Mesodermal cell (in vitro differentiated cells): ENCODE results near the gene ULK1.

Experiments
- H3K27ac ChIP-seq: 2 replicates; pipeline ENCODE4 v1.7.0; 2013; ENCODE audit warnings: mild to moderate bottlenecking, low read depth, low read length, moderate library complexity; ENCODE audit not compliant: severe bottlenecking
- H3K36me3 ChIP-seq: 2 replicates; pipeline ENCODE4 v1.7.1; 2013; ENCODE audit warnings: mild to moderate bottlenecking, low read length, moderate library complexity; ENCODE audit not compliant: control insufficient read depth, insufficient read depth
- H3K4me1 ChIP-seq: one replicate; pipeline ENCODE4 v1.7.1; 2013; ENCODE audit warnings: mild to moderate bottlenecking, low read length; ENCODE audit not compliant: insufficient read depth, control insufficient read depth, poor library complexity, severe bottlenecking
- H3K4me3 ChIP-seq: 2 replicates; pipeline ENCODE4 v1.7.0; 2013; ENCODE audit warnings: low read length, control low read depth, mild to moderate bottlenecking; ENCODE audit not compliant: insufficient read depth, poor library complexity, severe bottlenecking; ENCODE audit errors: extremely low read depth
- H3K9me3 ChIP-seq: 2 replicates; pipeline ENCODE4 v1.7.1; 2013; ENCODE audit warnings: mild to moderate bottlenecking, low read length, moderate library complexity; ENCODE audit not compliant: control insufficient read depth
- WGBS, 2 experiments: methylation state at CpG; one replicate each; pipeline ENCODE4 v1.1.5; 2013; ENCODE audit warnings: missing lambda C conversion rate in 2 of 2; ENCODE audit not compliant: insufficient coverage in 2 of 2; 5-methylcytosine and 5-hydroxymethylcytosine counted together

The ULK1 gene

GRCh38 chr12:131902332-131903241 lies 8.2 kb downstream of the ULK1 start:
- 96 to 99% methylated on average over 20 to 22 of the region's 25 CpGs for WGBS, 2 experiments
- Histone ChIP-seq H3K4me3 (no peak overlapping the region), H3K4me1 (peaks cover 4% of the 10 kb centered on the region), H3K27ac (no peak overlapping the region), H3K36me3 (peaks cover 33% of the 10 kb centered on the region), H3K9me3 (no peaks in the 10 kb centered on the region)

DNA sequence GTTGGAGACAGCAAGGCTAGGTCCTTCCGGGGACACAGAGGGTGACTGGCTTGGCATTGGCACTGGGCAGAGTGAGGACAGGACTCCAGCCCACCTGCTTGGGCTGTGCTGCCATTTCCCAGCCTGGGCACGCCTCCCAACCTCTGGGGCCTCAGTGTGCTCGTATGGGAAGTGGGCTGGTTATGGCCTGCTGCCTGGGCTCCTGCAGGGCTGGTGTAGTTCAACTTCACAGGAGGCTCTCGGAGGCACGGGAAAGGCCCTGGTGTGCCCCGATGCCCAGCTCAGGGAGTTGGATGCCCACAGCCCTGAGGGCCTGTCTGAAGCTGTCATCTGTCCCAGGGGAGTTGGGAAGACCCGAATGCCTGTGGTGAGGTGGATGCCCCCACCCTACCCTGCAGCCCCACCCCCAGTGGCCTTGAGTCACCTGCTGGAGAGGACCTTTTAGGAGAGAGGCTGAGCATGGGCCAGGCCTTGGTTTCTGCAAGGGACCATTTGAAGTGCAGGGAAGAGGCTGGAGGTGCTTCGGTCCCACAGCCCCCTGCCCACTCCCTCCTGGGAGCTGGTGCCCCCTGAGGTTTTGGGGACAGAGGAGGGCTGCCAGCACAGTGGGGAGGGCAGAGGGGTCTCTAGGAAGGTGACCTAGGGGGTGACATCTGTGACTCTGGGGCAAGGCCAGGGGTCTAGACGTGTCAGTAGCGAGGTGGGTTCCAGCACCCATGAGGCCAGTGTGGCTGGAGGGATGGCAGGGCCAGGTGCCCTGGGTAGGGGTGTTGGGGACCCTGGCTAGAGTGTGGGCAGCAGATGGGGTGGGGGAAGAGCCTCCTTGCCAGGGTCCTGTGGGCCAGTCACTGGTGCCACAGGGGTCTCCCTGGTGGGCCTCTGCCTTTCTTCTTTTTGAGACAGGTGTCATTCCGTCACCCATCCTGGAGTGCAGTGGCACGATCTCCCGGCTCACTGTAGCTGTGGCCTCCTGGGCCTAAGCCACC lies 9.1 kb downstream of the ULK1 start:
- 97 to 98% methylated on average over 10 to 11 of the region's 13 CpGs for WGBS, 2 experiments
- peaks cover 39% of the 10 kb centered on the region for H3K36me3 ChIP-seq
- no peaks in the 10 kb centered on the region for H3K9me3 ChIP-seq
- no peak overlapping the region for H3K27ac ChIP-seq
- peaks cover 4% of the 10 kb centered on the region for H3K4me1 ChIP-seq
- no peak overlapping the region for H3K4me3 ChIP-seq

DNA sequence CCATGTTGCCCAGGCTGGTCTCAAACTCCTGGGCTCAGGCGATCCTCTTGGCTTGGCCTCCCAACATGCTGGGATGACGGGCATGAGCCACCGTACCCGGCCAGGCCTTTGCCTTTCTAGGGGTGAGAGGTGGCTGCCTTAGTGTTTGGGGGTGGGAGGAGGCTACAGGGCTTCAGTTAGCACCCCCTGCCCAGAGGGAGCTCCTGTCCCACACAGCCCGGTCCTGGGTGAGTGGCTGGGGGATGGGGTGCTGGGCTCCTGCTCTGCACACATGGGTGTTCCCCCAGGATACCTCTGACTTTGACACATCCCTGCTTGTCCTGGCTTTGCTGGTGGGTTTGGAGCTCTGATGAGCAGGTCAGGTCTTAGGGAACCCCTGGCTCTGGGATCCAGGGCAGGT lies 9.9 kb downstream of the ULK1 start:
- H3K27ac ChIP-seq: no peak overlapping the region
- WGBS, 2 experiments: 86 to 95% methylated on average over 1 to 4 of the region's 5 CpGs
- peaks cover 4% of the 10 kb centered on the region for H3K4me1 ChIP-seq
- H3K36me3 ChIP-seq: peaks cover 38% of the 10 kb centered on the region
- H3K4me3 ChIP-seq: no peak overlapping the region
- no peaks in the 10 kb centered on the region for H3K9me3 ChIP-seq

DNA sequence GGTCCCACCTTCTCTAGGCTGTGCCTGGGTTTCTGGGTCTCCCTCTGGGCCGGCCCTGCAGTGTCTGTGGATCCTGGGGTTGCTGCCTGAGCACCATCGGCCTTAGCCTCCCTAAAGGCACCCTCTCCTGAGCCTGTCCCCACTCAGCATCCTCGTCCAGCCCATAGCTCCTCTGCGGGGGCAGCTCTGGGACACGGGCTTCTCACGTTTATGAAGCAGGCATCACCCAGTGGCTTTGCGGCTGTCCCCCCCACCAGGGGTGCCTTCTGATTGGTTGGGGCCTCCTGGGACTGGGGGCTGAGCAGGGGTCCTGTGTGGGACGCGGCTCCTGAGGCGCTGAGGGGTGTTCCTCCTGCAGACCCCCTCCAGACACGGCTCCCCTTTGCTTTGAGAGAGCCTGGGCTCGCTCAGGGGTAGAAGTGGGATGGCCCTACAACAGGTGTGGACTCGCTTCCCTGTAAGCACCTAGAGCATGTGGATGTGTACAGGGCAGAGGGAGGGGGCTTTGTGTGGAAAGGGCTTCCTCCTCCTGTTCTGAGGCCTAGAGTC lies 10.7 kb downstream of the ULK1 start:
- Histone ChIP-seq H3K4me3 (no peak overlapping the region), H3K27ac (no peak overlapping the region), H3K9me3 (no peaks in the 10 kb centered on the region), H3K36me3 (peaks cover 42% of the 10 kb centered on the region), H3K4me1 (peaks cover 4% of the 10 kb centered on the region)
- WGBS, 2 experiments: 90 to 99% methylated on average over 8 to 11 of the region's 13 CpGs

- Histone ChIP-seq H3K4me3 (no peak overlapping the region), H3K9me3 (no peaks in the 10 kb centered on the region), H3K27ac (no peak overlapping the region), H3K36me3 (peaks cover 42% of the 10 kb centered on the region), H3K4me1 (no peaks in the 10 kb centered on the region)
- WGBS, 2 experiments: 95 to 97% methylated on average over 12 to 15 of the region's 15 CpGs
Observed at GRCh38 chr12:131905630-131906091, 11.2 kb downstream of the ULK1 start.

- WGBS, 2 experiments: 95 to 98% methylated on average over 23 to 25 of the region's 31 CpGs
- no peaks in the 10 kb centered on the region for H3K9me3 ChIP-seq
- H3K4me1 ChIP-seq: peaks cover 10% of the 10 kb centered on the region
- peaks cover 56% of the 10 kb centered on the region for H3K36me3 ChIP-seq
- H3K4me3 ChIP-seq: no peak overlapping the region
- no peak overlapping the region for H3K27ac ChIP-seq
Observed at GRCh38 chr12:131907379-131908091, 13.1 kb downstream of the ULK1 start.

DNA sequence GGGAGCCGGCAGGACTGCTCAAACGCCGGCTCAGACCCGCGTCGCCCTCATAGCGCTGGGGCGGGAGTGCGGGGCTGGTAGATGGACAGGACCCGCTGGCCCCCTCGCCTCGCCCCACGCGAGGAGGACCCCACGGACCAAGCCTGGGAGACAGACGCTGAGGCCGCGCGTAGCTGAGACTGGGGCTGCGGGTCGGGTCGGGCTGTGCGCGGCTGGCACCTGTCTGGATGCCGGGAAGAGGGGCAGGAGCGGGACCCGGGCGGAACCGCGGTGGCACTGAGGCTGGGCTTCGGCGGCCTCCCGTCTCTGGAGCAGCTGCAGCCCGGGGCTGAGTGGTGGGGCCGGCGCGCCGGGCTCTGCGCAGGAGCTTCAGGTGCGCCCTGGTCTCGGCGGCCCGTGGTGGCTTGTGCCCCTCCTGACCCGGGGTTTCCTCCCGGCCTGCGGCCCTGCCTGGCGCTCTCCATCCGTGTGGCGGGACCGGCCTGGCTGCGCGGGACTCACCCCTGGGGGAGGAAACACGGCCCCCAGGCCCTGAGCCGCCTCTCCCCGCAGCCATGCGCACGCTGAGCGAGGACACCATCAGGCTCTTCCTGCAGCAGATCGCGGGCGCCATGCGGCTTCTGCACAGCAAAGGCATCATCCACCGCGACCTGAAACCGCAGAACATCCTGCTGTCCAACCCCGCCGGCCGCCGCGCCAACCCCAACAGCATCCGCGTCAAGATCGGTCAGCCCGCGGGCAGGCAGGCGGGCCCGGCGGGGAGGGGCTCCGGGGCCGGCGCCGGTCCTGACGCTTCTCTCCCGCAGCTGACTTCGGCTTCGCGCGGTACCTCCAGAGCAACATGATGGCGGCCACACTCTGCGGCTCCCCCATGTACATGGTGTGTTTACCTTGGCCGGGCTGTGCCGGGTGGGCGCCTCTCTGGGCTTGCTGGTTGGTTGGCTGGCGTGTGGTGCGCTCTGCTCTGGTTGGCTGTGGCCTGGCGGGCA lies 14.0 kb downstream of the ULK1 start:
- Histone ChIP-seq H3K36me3 (peaks cover 60% of the 10 kb centered on the region), H3K27ac (no peak overlapping the region), H3K4me3 (no peak overlapping the region), H3K9me3 (no peaks in the 10 kb centered on the region), H3K4me1 (peaks cover 14% of the 10 kb centered on the region)
- 97 to 98% methylated on average over 88 to 96 of the region's 96 CpGs for WGBS, 2 experiments

DNA sequence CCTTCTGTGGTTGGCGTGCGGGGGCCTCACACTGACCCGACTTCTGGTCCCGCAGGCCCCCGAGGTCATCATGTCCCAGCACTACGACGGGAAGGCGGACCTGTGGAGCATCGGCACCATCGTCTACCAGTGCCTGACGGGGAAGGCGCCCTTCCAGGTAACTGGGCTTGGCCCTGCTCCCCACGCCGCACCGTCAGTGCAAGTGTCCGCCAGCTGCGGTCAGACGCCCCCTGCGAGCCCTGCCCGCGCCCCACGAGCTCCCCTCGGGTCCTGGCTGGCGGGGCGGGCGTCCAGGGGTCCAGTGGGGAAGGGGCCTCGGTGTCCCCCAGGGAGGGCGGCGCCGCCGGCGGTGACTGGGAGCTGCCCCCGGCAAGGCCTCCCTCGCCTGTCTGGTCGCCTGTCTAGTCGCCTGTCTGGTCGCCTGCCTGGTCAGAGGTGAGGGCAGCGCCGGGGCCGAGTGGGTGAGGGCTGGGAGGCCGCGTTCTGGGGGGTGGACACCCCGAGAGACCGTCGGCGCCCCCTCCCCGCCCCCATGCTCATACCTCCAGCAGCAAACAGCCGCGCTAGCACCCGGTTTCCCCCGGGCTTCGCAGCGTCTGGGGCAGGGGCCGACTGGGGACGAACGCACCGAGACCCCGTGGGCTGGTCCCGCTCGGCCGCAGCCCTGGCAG lies 14.8 kb downstream of the ULK1 start:
- Histone ChIP-seq H3K4me1 (peaks cover 14% of the 10 kb centered on the region), H3K27ac (no peak overlapping the region), H3K36me3 (peaks cover 62% of the 10 kb centered on the region), H3K9me3 (no peaks in the 10 kb centered on the region), H3K4me3 (no peak overlapping the region)
- 96 to 97% methylated on average over 31 to 52 of the region's 61 CpGs for WGBS, 2 experiments

- no peak overlapping the region for H3K27ac ChIP-seq
- peaks cover 14% of the 10 kb centered on the region for H3K4me1 ChIP-seq
- H3K9me3 ChIP-seq: no peaks in the 10 kb centered on the region
- H3K36me3 ChIP-seq: peaks cover 68% of the 10 kb centered on the region
- no peak overlapping the region for H3K4me3 ChIP-seq
- WGBS, 2 experiments: 97 to 98% methylated on average over 15 to 26 of the region's 26 CpGs
Observed at GRCh38 chr12:131909752-131910219, 15.4 kb downstream of the ULK1 start.
